H1 (cell line): Measurements from ENCODE around the gene MCM6. TPM values are rescaled to one million over a fixed set of nuclear protein-coding genes. Genes with fewer than 3 reads are reported as not detected.

ENCODE experiments used
- CTCF ChIA-PET: fragments of 300-600 bp; sonication (Branson Sonifier 250); formaldehyde crosslinking; loops from one replicate; lab custom pipeline; 2021; ENCODE audit not compliant: partially characterized antibody; lab: Charles Lee
- POLR2A ChIA-PET: fragments of 300-600 bp; sonication (Branson Sonifier 250); formaldehyde crosslinking; loops from one replicate; lab custom pipeline; 2021; ENCODE audit warnings: inconsistent platforms; ENCODE audit not compliant: partially characterized antibody; lab: Charles Lee
- DNase-seq, 2 experiments: peaks; one replicate each; pipeline versions ENCODE4 v3.0.0 to v3.0.0-alpha.2; 2010 to 2022; ENCODE audit warnings: low spot score in 2 of 2, low read depth in 1 of 2, mixed read lengths in 1 of 2
- FAIRE-seq: peaks from 2 replicates; lab custom pipeline; 2011; peaks lifted over from hg19 to GRCh38; lab: Jason Lieb, UNC
- H2AFZ ChIP-seq: 2 replicates; pipeline ENCODE4 v1.8.1; 2012; ENCODE audit warnings: low read length, inconsistent platforms
- H2AK5ac ChIP-seq: 2 replicates; pipeline ENCODE4 v1.6.1; 2013; ENCODE audit warnings: low read depth, low read length
- H2BK120ac ChIP-seq: replicated peaks from 2 replicates; pipeline ENCODE3; 2013; ENCODE audit warnings: low read depth, low read length, inconsistent platforms
- H2BK12ac ChIP-seq: 2 replicates; pipeline ENCODE4 v1.6.1; 2013; ENCODE audit warnings: low read depth, low read length
- H2BK15ac ChIP-seq: 2 replicates; pipeline ENCODE4 v1.6.1; 2013; ENCODE audit warnings: low read length
- H2BK20ac ChIP-seq: 2 replicates; pipeline ENCODE4 v1.6.1; 2013; ENCODE audit warnings: low read length
- H2BK5ac ChIP-seq: 2 replicates; pipeline ENCODE4 v1.6.1; 2013; ENCODE audit warnings: low read depth, low read length
- H3K14ac ChIP-seq: 2 replicates; pipeline ENCODE4 v1.6.1; 2013; ENCODE audit warnings: inconsistent platforms; ENCODE audit not compliant: insufficient read length
- H3K18ac ChIP-seq: 2 replicates; pipeline ENCODE4 v1.6.1; 2013; ENCODE audit warnings: low read length; ENCODE audit errors: extremely low read depth
- H3K23ac ChIP-seq: 2 replicates; pipeline ENCODE4 v1.6.1; 2013; ENCODE audit warnings: inconsistent platforms; ENCODE audit not compliant: insufficient read length
- H3K23me2 ChIP-seq: 2 replicates; pipeline ENCODE4 v1.6.1; 2013; ENCODE audit warnings: low read depth, low read length
- H3K27ac ChIP-seq: 2 replicates; pipeline ENCODE4 v1.6.1; 2011; ENCODE audit warnings: low read depth, low read length, inconsistent platforms
- H3K27me3 ChIP-seq, 4 experiments: replicated peaks in 1 of 4; 1 replicate in 1 of 4; 2 replicates in 3 of 4; pipeline versions ENCODE4 v1.6.1 to v1.8.1; 2011 to 2013; ENCODE audit warnings: low read length in 3 of 4, mild to moderate bottlenecking in 3 of 4, inconsistent platforms in 2 of 4, mixed read lengths in 2 of 4, moderate library complexity in 1 of 4; ENCODE audit not compliant: control insufficient read depth in 3 of 4, insufficient read depth in 3 of 4; ENCODE audit errors: extremely low read depth in 1 of 4
- H3K36me3 ChIP-seq, 4 experiments: 2 replicates each; pipeline versions ENCODE4 v1.6.1 to v1.8.1; 2011 to 2013; ENCODE audit warnings: mild to moderate bottlenecking in 4 of 4, low read length in 3 of 4, moderate library complexity in 2 of 4, control low read depth in 1 of 4, inconsistent platforms in 1 of 4; ENCODE audit not compliant: insufficient read depth in 4 of 4, control insufficient read depth in 2 of 4
- H3K4ac ChIP-seq: replicated peaks from 2 replicates; pipeline ENCODE3; 2013; ENCODE audit warnings: low read length, low read depth, mixed read lengths, inconsistent platforms; ENCODE audit not compliant: insufficient read length
- H3K4me1 ChIP-seq, 4 experiments: replicated peaks in 1 of 4; 1 replicate in 1 of 4; 2 replicates in 3 of 4; pipeline versions ENCODE4 v1.6.1 to v1.8.1; 2011 to 2013; ENCODE audit warnings: low read length in 3 of 4, inconsistent platforms in 2 of 4, mixed read lengths in 1 of 4; ENCODE audit not compliant: insufficient read depth in 4 of 4, control insufficient read depth in 3 of 4
- H3K4me2 ChIP-seq, 2 experiments: 2 replicates each; pipeline versions ENCODE4 v1.6.1 to v1.8.1; 2011 to 2013; ENCODE audit warnings: low read depth in 2 of 2, low read length in 2 of 2, control low read depth in 1 of 2, inconsistent platforms in 1 of 2, mild to moderate bottlenecking in 1 of 2; ENCODE audit not compliant: insufficient read depth in 1 of 2
- H3K4me3 ChIP-seq, 4 experiments: fragments of 200-600, 300-600 bp in 1 of 4; sonication (generic), shearing (Covaris generic), sonication (Bioruptor Twin) in 1 of 4; 2 replicates each; pipeline versions ENCODE4 v1.5.1 to v1.8.1; 2011 to 2016; ENCODE audit warnings: low read length in 4 of 4, low read depth in 3 of 4, control low read depth in 2 of 4, inconsistent platforms in 2 of 4, mild to moderate bottlenecking in 2 of 4, mixed read lengths in 1 of 4, moderate library complexity in 1 of 4; ENCODE audit not compliant: insufficient read depth in 2 of 4; ENCODE audit errors: extremely low read depth in 1 of 4
- H3K56ac ChIP-seq: replicated peaks from 2 replicates; pipeline ENCODE3; 2013; ENCODE audit warnings: low read depth, mild to moderate bottlenecking, mixed read lengths, low read length, inconsistent platforms; ENCODE audit not compliant: insufficient read length
- H3K79me1 ChIP-seq: 2 replicates; pipeline ENCODE4 v1.6.1; 2013; ENCODE audit warnings: low read depth, low read length, control low read depth
- H3K79me2 ChIP-seq, 2 experiments: 2 replicates each; pipeline versions ENCODE4 v1.6.1 to v1.8.1; 2012 to 2013; ENCODE audit warnings: low read length in 2 of 2, mild to moderate bottlenecking in 2 of 2, inconsistent platforms in 1 of 2; ENCODE audit not compliant: insufficient read depth in 2 of 2, control insufficient read depth in 1 of 2
- H3K9ac ChIP-seq, 4 experiments: replicated peaks in 1 of 4; 1 replicate in 1 of 4; 2 replicates in 3 of 4; pipeline versions ENCODE4 v1.6.1 to v1.8.1; 2011 to 2013; ENCODE audit warnings: low read depth in 3 of 4, low read length in 3 of 4, control low read depth in 2 of 4, mild to moderate bottlenecking in 2 of 4, moderate library complexity in 2 of 4, inconsistent platforms in 1 of 4; ENCODE audit errors: extremely low read depth in 1 of 4
- H3K9me3 ChIP-seq, 2 experiments: 2 replicates each; pipeline versions ENCODE4 v1.6.1 to v1.8.1; 2012 to 2013; ENCODE audit warnings: mild to moderate bottlenecking in 2 of 2, moderate library complexity in 2 of 2, control low read depth in 1 of 2, inconsistent platforms in 1 of 2, low read depth in 1 of 2, low read length in 1 of 2, mixed read lengths in 1 of 2; ENCODE audit not compliant: insufficient read depth in 2 of 2
- H4K20me1 ChIP-seq, 2 experiments: replicated peaks in 1 of 2; 2 replicates each; pipeline versions ENCODE3 to v1.8.1; 2011 to 2013; ENCODE audit warnings: inconsistent platforms in 2 of 2, low read length in 2 of 2, mild to moderate bottlenecking in 1 of 2; ENCODE audit not compliant: insufficient read depth in 2 of 2, control insufficient read depth in 1 of 2
- H4K5ac ChIP-seq: 2 replicates; pipeline ENCODE4 v1.6.1; 2013; ENCODE audit warnings: low read length, low read depth, mixed read lengths, inconsistent platforms; ENCODE audit not compliant: insufficient read length
- H4K8ac ChIP-seq: 2 replicates; pipeline ENCODE4 v1.8.0; 2013; ENCODE audit warnings: mild to moderate bottlenecking, moderate library complexity, low read length, inconsistent platforms; ENCODE audit not compliant: insufficient read depth; ENCODE audit errors: extremely low read depth
- H4K91ac ChIP-seq: replicated peaks from 2 replicates; pipeline ENCODE3; 2013; ENCODE audit warnings: low read length, mixed read lengths, inconsistent platforms; ENCODE audit not compliant: insufficient read length
- WGBS, 2 experiments: shearing (Covaris generic) in 1 of 2; methylation state at CpG; one replicate each; pipeline versions ENCODE4 v1.1.6 to v1.1.7; 2013 to 2015; ENCODE audit warnings: low lambda C conversion rate in 2 of 2, mixed read lengths in 2 of 2, inconsistent platforms in 1 of 2, low coverage in 1 of 2, missing lambda C conversion rate in 1 of 2; ENCODE audit not compliant: insufficient replicate concordance in 2 of 2, insufficient coverage in 1 of 2, insufficient read length in 1 of 2; ENCODE audit errors: extremely low coverage in 1 of 2, missing lambda C conversion rate in 1 of 2; 5-methylcytosine and 5-hydroxymethylcytosine counted together
- polyA plus RNA-seq, 7 experiments: library from polyadenylated mRNA; depleted of rRNA in 3 of 7; stranded (reverse) in 5 of 7; unstranded in 2 of 7; fragments of >200 nt in 5 of 7; fragments of 200-250 nt in 2 of 7; gene quantifications; 1 replicate in 5 of 7; 2 replicates in 1 of 7; 4 replicates in 1 of 7; pipeline versions ENCODE4 v1.2.1 to v1.2.3, GENCODE V29; 2011 to 2013; ENCODE audit warnings: missing spikeins in 2 of 7, mixed read lengths in 2 of 7
- total RNA-seq: library from RNA; stranded (reverse); fragmentation: NEBNext Ultra II Directional; extraction: Animal tissue kit (Norgen Biotek cat#: 25700); gene quantifications from 2 replicates; pipeline ENCODE4 v1.2.1, GENCODE V29; 2021

MCM6 gene
- total and polyA plus RNA-seq, 2 of the 8 experiments (the other 6 are each of a cell fraction or from before 2014, with no cell fraction given) = 60.2 to 134 TPM

DNA sequence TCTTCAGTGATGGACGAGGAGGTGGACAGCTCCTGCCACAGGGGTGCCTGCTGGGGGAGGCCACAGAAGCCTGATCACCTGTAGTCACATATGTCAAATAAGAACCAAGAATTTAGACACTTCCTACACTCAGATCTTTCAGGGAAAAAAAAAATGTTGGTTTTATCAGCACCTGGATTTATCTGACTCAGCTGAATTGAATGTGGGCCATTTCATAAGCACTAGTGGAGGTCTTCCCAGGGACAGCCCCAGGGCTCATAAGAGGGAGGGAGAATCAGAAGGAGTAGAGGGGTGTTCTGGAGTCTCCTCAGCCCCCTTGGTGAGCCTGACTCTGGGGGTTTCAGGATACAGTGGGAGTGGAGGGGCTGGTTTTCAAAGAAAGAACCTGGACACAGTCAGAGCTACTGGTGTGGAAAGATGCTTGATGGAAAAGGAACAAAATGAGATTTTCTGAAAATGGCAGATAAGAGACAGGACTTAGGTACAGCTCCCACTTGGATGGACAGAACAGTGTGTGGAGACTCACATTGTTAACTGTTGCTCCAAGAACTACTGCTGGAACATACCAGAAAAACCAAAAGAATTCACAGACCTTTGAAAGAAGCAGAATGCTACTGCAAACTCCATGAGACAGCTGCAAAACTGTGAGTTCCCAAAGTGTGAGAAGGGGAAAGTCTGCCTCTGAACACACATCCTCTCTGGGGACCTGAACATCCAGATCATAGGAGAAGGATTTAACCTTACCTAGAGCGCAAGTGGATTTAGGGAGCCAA, 84.6 kb downstream of the MCM6 start:
- H2AK5ac ChIP-seq = no peak overlapping the region
- CTCF ChIA-PET = interaction anchor here (0.8 to 1.8 kb wide), 5 partner anchors 10 to 789 kb away, joined by 3 to 5 read pairs (median 3); partner anchors contain the start of gene LCT
- no peaks in the 10 kb centered on the region for H3K4me1 ChIP-seq
- H2BK20ac ChIP-seq = no peak overlapping the region
- 96% methylated on average over 2 of the region's 2 CpGs; no CpG with 5 or more reads in 1 of the 2 experiments for WGBS, 2 experiments
- no peak overlapping the region for H2BK15ac ChIP-seq
- H3K79me2 ChIP-seq = no peaks in the 10 kb centered on the region
- no peak overlapping the region for H2BK120ac ChIP-seq
- no peak overlapping the region for H3K4me2 ChIP-seq
- no peak overlapping the region for H3K4me3 ChIP-seq
- H3K79me1 ChIP-seq = no peaks in the 10 kb centered on the region; the same call in 1 of the 2 replicates
- no peak overlapping the region for H2BK12ac ChIP-seq
- H2BK5ac ChIP-seq = no peak overlapping the region
- H4K8ac ChIP-seq = no peak overlapping the region
- POLR2A ChIA-PET = interaction anchor here (0.6 to 1.6 kb wide), 5 partner anchors 36 to 563 kb away, joined by 3 to 7 read pairs (median 3); no protein-coding TSS in a partner anchor
- H3K9me3 ChIP-seq = no peaks in the 10 kb centered on the region; a peak in 1 of 4 replicates
- no peak overlapping the region for H4K91ac ChIP-seq
- H3K4ac ChIP-seq = no peak overlapping the region
- FAIRE-seq (no peak), DNase-seq (no peak)
- no peak overlapping the region for H3K14ac ChIP-seq
- peaks cover 0 to 6% (median 0%) of the 10 kb centered on the region in 4 experiments; a peak in 1 of 8 replicates for H3K36me3 ChIP-seq
- H3K27ac ChIP-seq = no peak overlapping the region
- H4K5ac ChIP-seq = no peak overlapping the region
- H2AFZ ChIP-seq = no peak overlapping the region
- H4K20me1 ChIP-seq = no peaks in the 10 kb centered on the region
- H3K56ac ChIP-seq = no peak overlapping the region
- no peak overlapping the region for H3K18ac ChIP-seq
- H3K23me2 ChIP-seq = no peaks in the 10 kb centered on the region
- no peak overlapping the region for H3K23ac ChIP-seq
- no peaks in the 10 kb centered on the region for H3K27me3 ChIP-seq
- H3K9ac ChIP-seq = no peak overlapping the region
